ENCODE results near the gene ACRBP.

The ACRBP gene

DNA sequence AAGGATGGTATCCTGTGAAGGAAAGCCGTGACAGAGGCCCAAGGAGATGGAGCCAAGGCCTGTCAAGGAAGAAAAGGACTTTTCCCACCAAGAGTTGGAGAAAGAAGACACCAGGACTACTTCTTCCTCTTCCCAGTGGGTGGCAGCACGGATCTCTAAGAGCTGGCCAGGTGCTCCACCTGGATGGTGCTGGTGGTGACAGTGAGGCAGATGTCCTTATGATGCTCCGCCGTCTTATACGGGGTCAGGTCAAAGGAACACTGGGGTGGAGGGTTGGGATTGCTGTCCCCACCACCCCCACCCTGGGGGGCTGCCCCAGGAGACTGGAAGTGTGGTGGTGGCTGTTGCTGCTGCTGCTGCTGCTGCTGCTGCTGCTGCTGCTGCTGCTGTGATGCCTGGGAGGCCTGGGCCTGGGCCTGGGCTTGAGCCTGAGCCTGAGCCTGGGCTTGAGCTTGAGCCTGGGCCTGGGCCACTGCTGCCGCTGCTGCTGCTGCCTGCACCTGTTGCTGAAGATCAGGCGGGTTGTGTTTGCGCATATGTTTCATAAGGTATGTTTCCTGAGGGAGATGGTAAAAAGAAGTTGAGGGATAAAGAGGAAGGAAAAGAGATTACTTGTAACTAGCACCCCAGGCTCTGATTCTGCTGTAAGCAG is 20.5 kb upstream of the ACRBP start:
- TF ChIP-seq, protein P1, sequence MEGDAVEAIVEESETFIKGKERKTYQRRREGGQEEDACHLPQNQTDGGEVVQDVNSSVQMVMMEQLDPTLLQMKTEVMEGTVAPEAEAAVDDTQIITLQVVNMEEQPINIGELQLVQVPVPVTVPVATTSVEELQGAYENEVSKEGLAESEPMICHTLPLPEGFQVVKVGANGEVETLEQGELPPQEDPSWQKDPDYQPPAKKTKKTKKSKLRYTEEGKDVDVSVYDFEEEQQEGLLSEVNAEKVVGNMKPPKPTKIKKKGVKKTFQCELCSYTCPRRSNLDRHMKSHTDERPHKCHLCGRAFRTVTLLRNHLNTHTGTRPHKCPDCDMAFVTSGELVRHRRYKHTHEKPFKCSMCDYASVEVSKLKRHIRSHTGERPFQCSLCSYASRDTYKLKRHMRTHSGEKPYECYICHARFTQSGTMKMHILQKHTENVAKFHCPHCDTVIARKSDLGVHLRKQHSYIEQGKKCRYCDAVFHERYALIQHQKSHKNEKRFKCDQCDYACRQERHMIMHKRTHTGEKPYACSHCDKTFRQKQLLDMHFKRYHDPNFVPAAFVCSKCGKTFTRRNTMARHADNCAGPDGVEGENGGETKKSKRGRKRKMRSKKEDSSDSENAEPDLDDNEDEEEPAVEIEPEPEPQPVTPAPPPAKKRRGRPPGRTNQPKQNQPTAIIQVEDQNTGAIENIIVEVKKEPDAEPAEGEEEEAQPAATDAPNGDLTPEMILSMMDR (IDR thresholded peaks at IDR 0.05; ENCODE audit: low read depth, low read length, missing control alignments) = no peak
- H3K4me3 ChIP-seq (replicated peaks; ENCODE audit: low read depth, low read length) = no peak overlapping the region
- DNase-seq (ENCODE audit: extremely low read depth, low read depth) = no peak

DNA sequence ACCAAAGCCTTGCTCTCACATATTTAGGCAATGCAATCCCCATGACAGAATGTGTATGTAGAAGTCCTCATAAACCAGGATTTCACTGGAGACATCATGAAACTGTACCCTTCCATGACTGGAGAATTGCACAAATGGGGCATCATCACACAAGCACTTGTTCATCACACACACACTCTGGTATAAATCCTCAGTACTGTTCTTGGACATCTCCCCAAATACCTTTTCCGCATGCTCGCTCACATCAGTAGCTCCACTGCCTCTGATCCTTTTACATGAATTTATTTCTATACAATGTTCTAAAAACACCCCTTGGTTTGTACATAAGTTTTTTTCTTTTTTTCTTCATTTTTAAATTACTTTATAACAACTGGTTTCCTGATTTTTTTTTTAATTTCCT is 19.0 kb upstream of the ACRBP start:
- TF ChIP-seq, protein P1 (IDR thresholded peaks at IDR 0.05; ENCODE audit: low read depth, low read length, missing control alignments) = no peak
- no peak for DNase-seq (ENCODE audit: extremely low read depth, low read depth)
- H3K4me3 ChIP-seq (replicated peaks; ENCODE audit: low read depth, low read length) = no peak overlapping the region

DNA sequence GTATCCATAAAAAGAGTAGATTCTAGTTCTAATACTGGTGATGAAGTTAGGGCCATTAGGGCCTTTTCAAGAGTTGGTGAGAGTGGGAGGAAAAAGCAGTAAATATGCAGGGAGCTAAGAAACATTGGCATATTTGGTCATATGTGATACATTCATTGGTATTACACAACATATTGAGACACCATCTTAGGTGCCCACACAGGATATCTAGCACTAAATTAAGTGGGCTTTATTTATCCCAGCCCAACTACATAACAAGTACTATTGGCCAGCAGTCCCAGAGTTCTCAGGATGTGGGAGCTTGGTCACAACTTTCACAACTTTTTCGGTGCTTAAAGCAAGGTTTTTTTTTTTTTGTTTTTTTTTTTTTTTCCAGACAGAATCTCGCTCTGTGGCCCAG is 17.7 kb upstream of the ACRBP start:
- TF ChIP-seq, protein P1 (IDR thresholded peaks at IDR 0.05; ENCODE audit: low read depth, low read length, missing control alignments) = no peak
- no peak overlapping the region for H3K4me3 ChIP-seq (replicated peaks; ENCODE audit: low read depth, low read length)
- DNase-seq (ENCODE audit: extremely low read depth, low read depth) = no peak

DNA sequence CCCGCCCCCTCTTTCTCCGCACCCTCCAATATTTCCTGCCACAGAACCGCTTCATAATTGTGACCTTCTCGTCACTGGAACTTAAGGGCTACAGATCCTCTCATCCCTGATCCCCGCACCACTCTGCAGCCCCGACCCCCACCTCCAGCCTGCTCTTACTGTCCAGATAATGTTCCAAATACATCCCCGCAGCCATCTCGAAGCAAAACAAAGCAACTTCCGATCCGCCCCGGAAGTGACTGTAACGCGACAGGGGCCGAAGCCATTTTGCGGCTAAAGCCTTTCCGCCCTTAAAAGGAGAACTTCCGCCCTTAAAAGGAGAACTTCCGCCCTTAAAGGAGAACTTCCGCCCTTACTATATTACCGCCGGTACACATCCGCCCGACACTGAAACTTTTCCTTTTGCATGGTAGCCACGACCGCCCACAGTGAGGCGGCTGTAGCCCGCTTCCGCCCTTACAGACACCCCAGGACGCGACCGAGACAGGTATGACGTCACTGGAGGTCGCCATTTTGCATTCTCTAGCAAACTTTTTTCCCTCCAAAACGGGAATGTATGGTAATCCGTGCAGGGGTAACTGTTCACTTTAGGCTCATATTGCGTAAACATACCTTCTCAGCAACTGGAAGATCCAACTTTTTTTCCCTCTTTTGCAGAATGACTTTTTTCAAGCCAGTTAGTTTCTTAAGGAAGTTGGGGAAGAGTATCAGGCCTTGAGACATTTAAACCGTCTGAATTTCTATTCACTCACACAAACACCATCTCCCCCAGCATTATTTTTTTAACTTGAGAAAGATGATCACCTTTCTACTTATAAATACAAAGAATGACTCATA is 15.9 kb upstream of the ACRBP start, which contains the start of gene ING4:
TSS of gene ING4 (minus strand) at position 214 of the 837 bp plus-strand sequence. CDS start at position 196, 18 bp downstream.
- TF ChIP-seq, protein P1 (IDR thresholded peaks at IDR 0.05; ENCODE audit: low read depth, low read length, missing control alignments) = no peak
- DNase-seq (ENCODE audit: extremely low read depth, low read depth) = peak; percentile 99
- peak within 1 kb of the TSS; percentile 88 for H3K4me3 ChIP-seq (replicated peaks; ENCODE audit: low read depth, low read length)

DNA sequence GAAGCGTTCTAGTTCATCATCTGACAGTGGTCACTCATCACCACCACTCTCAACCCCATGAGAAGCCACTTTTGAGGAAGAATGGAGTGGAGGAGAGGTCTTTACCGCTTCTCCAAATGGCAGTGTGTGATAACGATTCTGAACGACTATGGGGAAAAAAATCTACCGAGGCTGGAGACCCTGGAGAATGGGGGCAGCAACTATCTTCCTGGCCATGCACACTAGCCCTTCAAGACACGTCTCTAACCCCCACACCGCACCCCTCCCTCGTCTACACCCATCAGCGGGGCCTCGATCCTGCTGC is 15.3 kb upstream of the ACRBP start:
- DNase-seq (ENCODE audit: extremely low read depth, low read depth) = no peak
- H3K4me3 ChIP-seq (replicated peaks; ENCODE audit: low read depth, low read length) = peak overlapping the region; percentile 88
- TF ChIP-seq, protein P1 (IDR thresholded peaks at IDR 0.05; ENCODE audit: low read depth, low read length, missing control alignments) = no peak

DNA sequence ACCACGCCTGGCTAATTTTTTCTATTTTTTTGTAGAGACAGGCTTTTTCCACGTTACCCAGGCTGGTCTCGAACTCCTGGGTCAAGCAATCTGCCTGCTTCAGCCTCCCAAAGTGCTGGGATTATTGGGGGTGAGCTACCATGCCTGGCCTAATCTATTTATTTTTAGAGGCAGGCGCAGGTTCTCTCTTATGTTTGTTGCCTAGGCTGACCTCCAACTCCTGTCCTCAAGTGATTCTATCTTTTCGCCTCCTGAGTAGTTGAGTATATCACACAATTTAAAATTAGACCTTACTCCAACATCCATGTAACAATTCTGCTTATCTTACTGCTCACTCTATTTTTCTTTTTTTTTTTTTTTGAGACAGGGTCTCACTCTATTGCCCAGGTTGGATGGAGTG is 6.8 kb upstream of the ACRBP start:
- no peak for DNase-seq (ENCODE audit: extremely low read depth, low read depth)

More for the DNA sequence above, 6.8 kb upstream of the ACRBP start:
- H3K4me3 ChIP-seq (replicated peaks; ENCODE audit: low read depth, low read length) = no peak overlapping the region
- TF ChIP-seq, protein P1 (IDR thresholded peaks at IDR 0.05; ENCODE audit: low read depth, low read length, missing control alignments) = no peak
